Activated naive CD8-positive, alpha-beta T cell (primary cell): ENCODE measurements around the gene GTF3C1.
"Not testable (repeated sequence)": the region's sequence is repeated elsewhere in the genome, so short reads cannot be mapped to it uniquely, and the experiment has no call there.

Experiments
- H3K27ac Mint-ChIP-seq: one replicate; pipeline ENCODE4 v1.8.0; 2021; ENCODE audit warnings: mixed read lengths
- H3K27me3 Mint-ChIP-seq: one replicate; pipeline ENCODE4 v1.8.0; 2021; ENCODE audit warnings: mixed read lengths
- H3K36me3 Mint-ChIP-seq: one replicate; pipeline ENCODE4 v1.8.0; 2021; ENCODE audit warnings: mixed read lengths
- H3K4me1 Mint-ChIP-seq: one replicate; pipeline ENCODE4 v1.8.0; 2021; ENCODE audit warnings: low read depth, mixed read lengths
- H3K4me3 Mint-ChIP-seq: one replicate; pipeline ENCODE4 v1.8.0; 2021; ENCODE audit warnings: mild to moderate bottlenecking, mixed read lengths
- H3K9me3 Mint-ChIP-seq: one replicate; pipeline ENCODE4 v1.8.0; 2021; ENCODE audit warnings: low read depth, mixed read lengths

GTF3C1 gene

DNA sequence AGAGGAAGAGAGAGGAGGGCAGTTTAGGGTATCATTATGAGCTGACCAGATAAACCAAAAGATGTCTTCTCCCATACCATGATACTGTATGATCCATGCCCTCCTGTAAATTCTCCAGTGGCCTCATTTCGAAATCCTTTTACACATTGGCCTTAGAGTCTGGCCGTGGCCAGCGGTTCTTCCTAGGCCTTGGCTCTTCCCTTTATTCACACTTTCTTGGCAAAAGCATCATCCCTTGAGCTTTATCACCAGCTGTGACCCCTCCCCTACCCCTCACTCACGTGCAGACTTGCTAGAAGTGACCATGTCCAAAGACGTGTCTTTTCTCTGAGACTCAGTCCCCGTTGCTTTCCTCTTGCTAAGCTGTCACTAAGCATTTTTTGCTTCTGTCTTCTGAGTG lies 23.0 kb upstream of the GTF3C1 start:
- Mint-ChIP-seq H3K27ac (no peak overlapping the region), H3K4me3 (no peak overlapping the region), H3K9me3 (no peaks in the 10 kb centered on the region), H3K27me3 (no peaks in the 10 kb centered on the region), H3K4me1 (no peaks in the 10 kb centered on the region), H3K36me3 (peaks cover 8% of the 10 kb centered on the region)

DNA sequence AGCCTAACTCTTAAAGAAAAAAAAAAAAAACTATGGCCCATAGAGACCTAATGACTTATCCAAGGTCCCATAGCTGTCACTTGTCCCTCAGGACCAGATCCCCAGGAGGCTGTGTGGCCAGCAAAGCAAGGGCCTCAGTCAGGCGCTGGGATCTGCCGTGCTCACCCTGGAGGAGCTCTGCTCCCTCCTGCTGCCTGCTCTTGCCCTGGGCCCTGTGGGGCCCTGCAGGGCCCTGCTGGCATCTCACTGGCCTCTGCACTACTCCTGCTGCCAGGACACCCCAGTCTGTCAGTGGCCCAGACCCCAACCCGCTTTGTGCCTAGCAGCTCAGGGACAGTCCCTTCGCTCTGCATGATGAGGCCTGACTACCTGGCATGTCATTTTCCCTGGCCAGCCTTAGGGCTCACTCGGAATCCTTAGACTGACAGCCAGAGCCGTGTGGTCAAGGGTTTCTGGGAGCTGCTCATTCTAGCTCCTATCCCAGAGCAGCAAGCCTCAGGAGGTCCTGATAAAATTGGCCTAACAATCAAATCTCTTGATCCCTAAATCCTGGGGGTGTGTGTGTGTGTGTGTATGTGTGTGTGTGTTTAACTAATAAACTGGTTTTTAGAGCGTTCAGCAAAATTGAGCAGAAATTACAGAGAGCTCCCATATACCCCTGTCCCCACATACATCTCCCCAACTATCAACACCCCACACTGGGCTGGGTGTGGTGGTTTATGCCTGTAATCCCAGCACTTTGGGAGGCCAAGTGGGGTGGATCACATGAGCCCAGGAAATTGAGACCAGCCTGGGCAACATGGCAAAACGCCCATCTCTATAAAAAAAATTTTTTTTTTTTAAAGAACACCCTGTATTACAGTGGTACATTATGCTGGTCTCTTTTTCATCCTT lies 22.0 kb upstream of the GTF3C1 start:
- no peak overlapping the region for H3K27ac Mint-ChIP-seq
- H3K4me3 Mint-ChIP-seq: no peak overlapping the region
- H3K4me1 Mint-ChIP-seq: no peaks in the 10 kb centered on the region
- H3K36me3 Mint-ChIP-seq: peaks cover 11% of the 10 kb centered on the region
- H3K9me3 Mint-ChIP-seq: no peaks in the 10 kb centered on the region
- no peaks in the 10 kb centered on the region for H3K27me3 Mint-ChIP-seq

DNA sequence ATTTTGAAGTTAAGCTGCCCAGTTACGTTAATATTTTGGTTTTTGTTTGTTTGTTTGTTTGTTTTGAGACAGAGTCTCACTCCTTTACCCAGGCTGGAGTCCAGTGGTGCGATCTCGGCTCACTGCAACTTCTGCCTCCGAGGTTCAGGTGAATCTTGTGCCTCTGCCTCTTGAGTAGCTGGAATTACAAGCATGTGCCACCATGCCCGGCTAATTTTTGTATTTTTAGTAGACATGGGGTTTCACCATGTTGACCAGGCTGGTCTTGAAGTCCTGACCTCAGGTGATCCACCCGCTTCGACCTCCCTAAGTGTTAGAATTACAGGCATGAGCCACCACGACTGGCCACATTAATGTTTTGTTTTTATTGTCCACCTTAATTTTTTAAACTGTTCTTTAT lies 21.3 kb upstream of the GTF3C1 start:
- not testable (repeated sequence) for H3K9me3 Mint-ChIP-seq, H3K4me1 Mint-ChIP-seq, H3K27ac Mint-ChIP-seq, H3K36me3 Mint-ChIP-seq, H3K4me3 Mint-ChIP-seq, H3K27me3 Mint-ChIP-seq

DNA sequence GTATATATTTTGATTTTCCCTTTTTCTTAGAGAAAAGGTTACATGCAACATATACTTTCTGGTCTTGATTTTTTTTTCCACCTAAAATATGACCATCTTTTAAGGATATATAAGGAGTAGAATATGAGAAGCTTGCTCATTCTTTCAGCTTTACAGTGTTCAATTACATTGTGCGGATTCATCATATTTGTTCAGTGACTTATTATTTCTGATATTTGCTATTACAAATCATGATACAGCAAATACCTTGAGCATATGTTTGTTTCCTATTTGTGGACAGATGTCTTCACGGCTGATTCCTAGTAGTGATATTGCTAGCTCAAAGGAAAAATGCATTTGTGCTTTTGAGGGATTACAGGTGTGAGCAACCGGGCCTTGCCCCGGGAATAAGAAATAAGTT lies 18.4 kb upstream of the GTF3C1 start:
- Mint-ChIP-seq H3K27ac (no peak overlapping the region), H3K27me3 (no peaks in the 10 kb centered on the region), H3K36me3 (peaks cover 5% of the 10 kb centered on the region)

DNA sequence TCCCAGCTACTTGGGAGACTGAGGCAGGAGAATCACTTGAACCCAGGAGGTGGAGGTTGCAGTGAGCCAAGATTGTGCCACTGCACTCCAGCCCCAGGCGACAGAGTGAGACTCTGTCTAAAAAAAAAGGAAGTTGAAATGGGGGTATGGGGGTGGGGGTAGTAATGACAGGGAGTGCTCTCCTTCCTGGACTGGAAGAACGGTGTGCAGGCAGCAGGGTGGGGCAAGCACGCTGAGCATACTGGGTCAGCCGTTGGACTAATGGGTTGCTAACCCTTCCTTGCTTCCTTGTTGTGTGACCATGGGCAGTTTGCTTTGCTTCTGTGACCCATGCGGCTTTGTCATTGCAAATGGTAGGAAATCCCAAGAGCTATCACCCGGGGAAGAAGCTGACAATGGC lies 16.7 kb upstream of the GTF3C1 start:
- H3K9me3 Mint-ChIP-seq: no peaks in the 10 kb centered on the region
- H3K4me3 Mint-ChIP-seq: no peak overlapping the region
- no peaks in the 10 kb centered on the region for H3K4me1 Mint-ChIP-seq

More for the DNA sequence above, 18.4 kb upstream of the GTF3C1 start:
- Mint-ChIP-seq H3K4me3 (no peak overlapping the region), H3K9me3 (no peaks in the 10 kb centered on the region), H3K4me1 (no peaks in the 10 kb centered on the region)

DNA sequence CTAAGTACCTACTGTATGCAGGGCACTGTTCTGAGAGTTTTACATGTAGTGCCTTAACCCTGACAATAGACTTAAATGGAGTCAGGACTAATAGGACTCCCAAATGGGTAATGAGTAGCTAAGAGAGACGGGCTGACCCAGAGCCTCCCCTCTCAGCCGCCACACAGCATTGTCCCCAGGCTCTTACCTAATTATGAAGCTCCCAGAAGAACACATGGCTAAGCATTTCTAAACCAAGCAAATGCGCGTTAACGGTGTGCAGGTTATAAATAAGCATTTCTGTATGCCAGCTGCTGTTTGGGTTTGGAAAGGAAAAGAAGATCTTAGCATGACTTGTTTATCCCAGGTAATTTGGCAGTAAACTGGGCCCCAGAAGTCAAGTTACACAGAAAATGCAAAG lies 14.5 kb upstream of the GTF3C1 start:
- no peak overlapping the region for H3K4me3 Mint-ChIP-seq
- no peak overlapping the region for H3K27ac Mint-ChIP-seq
- H3K4me1 Mint-ChIP-seq: no peaks in the 10 kb centered on the region
- H3K9me3 Mint-ChIP-seq: no peaks in the 10 kb centered on the region
- H3K36me3 Mint-ChIP-seq: peaks cover 9% of the 10 kb centered on the region
- no peaks in the 10 kb centered on the region for H3K27me3 Mint-ChIP-seq

More for the DNA sequence above, 16.7 kb upstream of the GTF3C1 start:
- no peak overlapping the region for H3K27ac Mint-ChIP-seq
- H3K27me3 Mint-ChIP-seq: no peaks in the 10 kb centered on the region
- H3K36me3 Mint-ChIP-seq: peaks cover 7% of the 10 kb centered on the region

DNA sequence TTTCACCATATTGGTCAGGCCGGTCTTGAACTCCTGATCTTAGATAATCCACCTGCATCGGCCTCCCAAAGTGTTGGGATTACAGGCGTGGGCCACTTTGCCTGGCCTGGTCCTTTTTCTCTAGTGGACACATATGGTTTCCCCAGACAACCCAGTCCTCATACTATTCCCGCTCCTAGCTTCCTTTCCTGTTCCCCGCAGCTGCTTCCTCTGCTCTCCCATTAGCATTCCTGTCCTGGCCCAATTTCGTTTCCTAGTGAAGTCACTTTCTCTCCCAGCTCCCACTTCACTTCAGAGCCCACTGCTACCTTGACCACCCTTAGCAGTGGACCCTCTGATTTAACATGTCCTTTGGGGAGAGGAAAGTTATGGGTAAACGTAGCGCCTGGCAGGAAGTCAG lies 11.5 kb upstream of the GTF3C1 start:
- peaks cover 11% of the 10 kb centered on the region for H3K36me3 Mint-ChIP-seq
- H3K4me3 Mint-ChIP-seq: no peak overlapping the region
- H3K4me1 Mint-ChIP-seq: no peaks in the 10 kb centered on the region
- H3K9me3 Mint-ChIP-seq: no peaks in the 10 kb centered on the region
- no peak overlapping the region for H3K27ac Mint-ChIP-seq
- no peaks in the 10 kb centered on the region for H3K27me3 Mint-ChIP-seq

DNA sequence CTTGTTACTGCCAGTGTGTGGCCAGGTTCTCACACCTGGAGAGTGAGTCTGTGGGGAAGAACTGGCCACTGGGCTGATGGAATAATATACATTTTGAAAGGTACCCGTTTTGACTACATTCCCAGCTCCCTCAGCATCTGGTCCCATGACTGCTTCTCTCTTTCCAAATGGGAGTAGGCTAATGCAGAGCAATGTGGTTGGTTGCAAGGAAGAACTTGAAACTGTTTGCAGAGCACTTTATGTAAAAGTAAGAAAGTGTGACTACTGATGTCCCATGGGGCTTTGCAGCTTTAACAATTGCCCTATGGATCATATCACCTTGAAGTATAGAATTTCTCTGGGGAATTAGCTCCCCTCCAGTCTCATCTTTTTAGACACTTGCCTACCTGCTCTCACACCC lies 9.2 kb upstream of the GTF3C1 start:
- H3K9me3 Mint-ChIP-seq: no peaks in the 10 kb centered on the region
- no peaks in the 10 kb centered on the region for H3K4me1 Mint-ChIP-seq

DNA sequence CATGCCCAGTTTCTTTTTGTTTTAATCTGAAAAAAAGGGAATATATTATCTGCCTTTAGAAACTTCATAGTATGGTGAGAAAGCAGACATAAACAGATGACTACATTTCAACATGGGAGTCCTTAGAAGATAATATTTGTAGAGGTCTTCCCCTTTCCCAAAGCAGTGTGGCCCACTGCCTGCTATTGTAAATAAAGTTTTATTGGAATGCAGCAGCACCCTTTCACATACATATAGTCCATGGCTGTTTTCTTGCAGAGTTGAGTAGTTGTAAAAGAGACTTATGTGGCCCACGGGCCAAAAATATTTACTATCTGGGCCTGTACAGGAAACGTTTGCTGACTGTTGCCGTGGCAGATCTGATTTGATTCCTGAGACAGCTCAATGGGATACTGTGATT lies 8.7 kb upstream of the GTF3C1 start:
- H3K27ac Mint-ChIP-seq: no peak overlapping the region
- no peaks in the 10 kb centered on the region for H3K4me1 Mint-ChIP-seq
- H3K9me3 Mint-ChIP-seq: no peaks in the 10 kb centered on the region
- H3K27me3 Mint-ChIP-seq: no peaks in the 10 kb centered on the region
- H3K4me3 Mint-ChIP-seq: no peak overlapping the region
- peaks cover 9% of the 10 kb centered on the region for H3K36me3 Mint-ChIP-seq

More for the DNA sequence above, 9.2 kb upstream of the GTF3C1 start:
- Mint-ChIP-seq H3K27me3 (no peaks in the 10 kb centered on the region), H3K4me3 (no peak overlapping the region), H3K27ac (no peak overlapping the region), H3K36me3 (peaks cover 9% of the 10 kb centered on the region)

DNA sequence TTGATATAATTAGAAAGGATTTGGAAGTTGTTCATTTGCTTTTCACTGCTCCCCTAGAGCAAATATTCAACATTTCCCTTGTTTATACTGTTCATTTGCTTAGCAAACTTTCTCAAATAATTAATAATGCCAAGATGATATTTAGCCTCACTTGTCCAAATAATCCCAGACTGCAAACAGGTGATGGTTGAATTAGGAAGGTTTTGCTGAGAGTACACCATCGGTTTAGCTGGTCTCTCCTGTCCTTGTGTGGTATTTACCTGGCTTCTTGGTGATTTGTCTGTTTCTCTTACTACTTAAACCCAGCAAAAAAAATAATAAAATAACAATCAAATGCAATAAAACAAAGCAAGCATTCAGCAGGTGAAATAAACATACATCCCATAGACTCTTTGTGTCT lies 6.8 kb upstream of the GTF3C1 start:
- H3K27ac Mint-ChIP-seq: no peak overlapping the region
- H3K36me3 Mint-ChIP-seq: peaks cover 8% of the 10 kb centered on the region
- no peaks in the 10 kb centered on the region for H3K9me3 Mint-ChIP-seq

DNA sequence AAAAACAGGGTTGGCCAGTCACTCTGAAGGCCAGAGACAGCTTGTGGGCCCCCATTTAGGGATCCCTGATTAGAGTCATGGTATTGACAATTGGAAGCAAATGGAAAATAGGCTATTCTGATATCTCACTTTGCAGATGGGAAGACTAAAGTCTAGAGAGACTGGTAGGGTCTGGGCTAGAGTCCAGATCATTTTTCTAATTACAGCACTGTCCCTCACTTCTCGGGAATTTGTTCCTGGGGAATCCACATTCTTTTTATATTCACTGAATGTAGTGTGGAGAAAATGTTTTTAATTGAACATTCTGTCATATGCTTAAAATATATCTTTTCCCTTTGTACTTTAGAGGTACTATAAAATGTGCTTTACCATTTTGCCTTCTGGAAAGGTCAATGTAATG lies 1.3 kb upstream of the GTF3C1 start:
- H3K4me3 Mint-ChIP-seq: peak overlapping the region; percentile 99
- peaks cover 3% of the 10 kb centered on the region for H3K36me3 Mint-ChIP-seq
- peaks cover 36% of the 10 kb centered on the region for H3K4me1 Mint-ChIP-seq
- no peaks in the 10 kb centered on the region for H3K9me3 Mint-ChIP-seq
- no peaks in the 10 kb centered on the region for H3K27me3 Mint-ChIP-seq
- H3K27ac Mint-ChIP-seq: no peak overlapping the region

More for the DNA sequence above, 6.8 kb upstream of the GTF3C1 start:
- no peaks in the 10 kb centered on the region for H3K4me1 Mint-ChIP-seq
- H3K27me3 Mint-ChIP-seq: no peaks in the 10 kb centered on the region
- H3K4me3 Mint-ChIP-seq: no peak overlapping the region

DNA sequence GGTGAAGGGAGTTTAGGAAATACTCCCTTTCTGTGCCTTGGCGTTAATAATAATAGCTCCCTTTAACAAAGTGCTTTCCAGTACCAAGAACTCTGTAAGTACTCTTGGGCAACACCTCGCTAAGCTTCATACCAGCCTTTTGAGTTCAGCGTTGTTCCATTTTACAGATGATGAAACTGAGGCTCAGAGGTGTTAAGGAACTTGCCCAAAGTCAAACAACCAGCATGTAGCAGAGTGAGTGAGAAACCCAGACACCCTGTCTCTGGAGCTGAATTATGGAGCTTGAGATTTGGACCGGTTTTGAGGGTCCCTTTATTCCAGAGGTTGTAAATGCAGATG lies 838 bp upstream of the GTF3C1 start:
- peak overlapping the region; percentile 99 for H3K4me3 Mint-ChIP-seq
- H3K27me3 Mint-ChIP-seq: no peaks in the 10 kb centered on the region
- peaks cover 3% of the 10 kb centered on the region for H3K36me3 Mint-ChIP-seq
- peak overlapping the region; percentile 87 for H3K27ac Mint-ChIP-seq
- H3K9me3 Mint-ChIP-seq: no peaks in the 10 kb centered on the region
- H3K4me1 Mint-ChIP-seq: peaks cover 37% of the 10 kb centered on the region

DNA sequence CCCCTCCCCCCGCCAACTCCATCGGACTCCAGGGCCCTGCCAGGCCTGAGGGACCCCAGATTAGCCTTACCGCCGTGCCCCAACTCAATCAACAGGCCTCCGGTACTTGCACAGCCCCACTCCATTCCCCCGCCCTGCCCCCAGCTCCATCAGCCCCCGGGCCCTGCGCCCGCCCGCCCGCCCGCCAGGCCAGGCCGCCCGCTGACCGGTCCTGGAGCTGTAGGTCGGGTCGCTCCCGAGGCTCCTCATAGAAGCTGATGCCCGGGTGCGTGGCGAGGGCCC lies 308 bp downstream of the GTF3C1 start:
- Mint-ChIP-seq H3K4me1 (peaks cover 39% of the 10 kb centered on the region), H3K4me3 (peak overlapping the region; percentile 99), H3K36me3 (peaks cover 7% of the 10 kb centered on the region), H3K27me3 (no peaks in the 10 kb centered on the region), H3K27ac (peak overlapping the region; percentile 87), H3K9me3 (no peaks in the 10 kb centered on the region)

DNA sequence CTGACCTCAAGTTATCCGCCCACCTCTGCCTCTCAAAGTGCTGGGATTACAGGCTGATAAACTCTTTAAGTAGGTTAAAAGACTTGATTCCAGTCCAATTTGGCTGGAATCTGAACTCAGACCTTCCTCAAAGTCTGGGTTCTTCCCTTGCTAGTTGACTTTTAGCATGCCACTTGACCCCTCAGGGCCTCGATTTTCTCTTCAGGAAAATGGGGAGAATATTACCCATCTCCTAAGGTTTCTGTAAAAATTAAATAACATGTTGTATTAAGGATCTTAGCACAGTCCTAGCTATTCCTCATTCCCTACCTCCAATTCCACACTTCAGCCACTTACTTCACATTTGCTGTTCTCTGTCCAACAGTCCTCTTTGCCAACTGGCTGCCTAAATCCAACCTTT lies 1.9 kb downstream of the GTF3C1 start:
- Mint-ChIP-seq H3K27me3 (no peaks in the 10 kb centered on the region), H3K27ac (no peak overlapping the region), H3K9me3 (no peaks in the 10 kb centered on the region), H3K4me1 (peaks cover 39% of the 10 kb centered on the region), H3K4me3 (no peak overlapping the region), H3K36me3 (peaks cover 8% of the 10 kb centered on the region)

DNA sequence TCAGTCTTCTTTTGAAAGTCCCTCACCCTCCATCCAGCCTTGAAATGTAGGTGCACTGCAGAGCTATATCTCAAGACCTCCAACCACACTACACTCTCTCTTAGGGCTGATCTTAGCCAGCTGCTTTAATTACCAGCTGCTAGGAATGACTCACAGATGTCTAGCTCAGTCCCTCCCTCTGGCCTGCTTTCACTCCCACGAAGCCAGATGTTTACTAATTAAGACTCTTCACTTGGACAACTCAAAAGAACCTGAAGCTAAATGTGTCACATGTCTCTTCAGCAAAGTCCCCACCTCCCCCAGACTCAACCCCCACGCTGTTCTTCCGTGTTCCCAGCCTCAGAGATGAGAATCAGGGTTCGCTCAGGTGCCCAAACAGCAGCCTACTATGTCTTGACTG lies 2.6 kb downstream of the GTF3C1 start:
- Mint-ChIP-seq H3K27me3 (no peaks in the 10 kb centered on the region), H3K36me3 (peaks cover 8% of the 10 kb centered on the region), H3K9me3 (no peaks in the 10 kb centered on the region), H3K27ac (peak overlapping the region; percentile 73), H3K4me1 (peaks cover 39% of the 10 kb centered on the region), H3K4me3 (peak overlapping the region; percentile 7)

DNA sequence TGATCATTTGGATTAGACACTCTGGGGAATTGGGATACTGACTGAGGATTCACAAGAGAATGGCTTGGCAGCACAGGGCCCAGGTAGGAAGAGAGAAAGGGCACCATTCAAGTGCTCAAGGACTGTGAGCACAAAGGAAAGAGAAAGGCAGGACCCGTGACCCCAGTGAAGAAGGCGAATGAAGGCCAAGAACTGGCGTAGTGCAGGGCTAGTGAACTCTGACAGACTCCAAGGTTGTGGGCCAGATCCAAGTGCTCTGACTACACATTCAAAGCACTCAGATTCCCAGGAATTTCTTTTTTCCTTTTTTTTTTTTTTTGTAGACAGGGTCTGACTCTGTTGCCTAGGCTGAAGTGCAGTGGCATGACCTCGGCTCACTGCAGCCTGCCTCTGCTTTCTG lies 5.0 kb downstream of the GTF3C1 start:
- no peak overlapping the region for H3K27ac Mint-ChIP-seq
- H3K4me3 Mint-ChIP-seq: no peak overlapping the region

More for the DNA sequence above, 5.0 kb downstream of the GTF3C1 start:
- H3K4me1 Mint-ChIP-seq: peaks cover 27% of the 10 kb centered on the region
- no peaks in the 10 kb centered on the region for H3K9me3 Mint-ChIP-seq
- H3K27me3 Mint-ChIP-seq: no peaks in the 10 kb centered on the region
- H3K36me3 Mint-ChIP-seq: peaks cover 21% of the 10 kb centered on the region
